CMK (cell line): Measurements from ENCODE around the gene FAM98C.
A peak's percentile ranks its signal among the peaks of the same experiment; 100 is the strongest.
"Not testable (repeated sequence)": the region's sequence is repeated elsewhere in the genome, so short reads cannot be mapped to it uniquely, and the experiment has no call there.

ENCODE experiments used
- DNase-seq: peaks from one replicate; pipeline ENCODE4 v3.0.0-alpha.2; 2010; ENCODE audit warnings: low read depth

The FAM98C gene

DNA sequence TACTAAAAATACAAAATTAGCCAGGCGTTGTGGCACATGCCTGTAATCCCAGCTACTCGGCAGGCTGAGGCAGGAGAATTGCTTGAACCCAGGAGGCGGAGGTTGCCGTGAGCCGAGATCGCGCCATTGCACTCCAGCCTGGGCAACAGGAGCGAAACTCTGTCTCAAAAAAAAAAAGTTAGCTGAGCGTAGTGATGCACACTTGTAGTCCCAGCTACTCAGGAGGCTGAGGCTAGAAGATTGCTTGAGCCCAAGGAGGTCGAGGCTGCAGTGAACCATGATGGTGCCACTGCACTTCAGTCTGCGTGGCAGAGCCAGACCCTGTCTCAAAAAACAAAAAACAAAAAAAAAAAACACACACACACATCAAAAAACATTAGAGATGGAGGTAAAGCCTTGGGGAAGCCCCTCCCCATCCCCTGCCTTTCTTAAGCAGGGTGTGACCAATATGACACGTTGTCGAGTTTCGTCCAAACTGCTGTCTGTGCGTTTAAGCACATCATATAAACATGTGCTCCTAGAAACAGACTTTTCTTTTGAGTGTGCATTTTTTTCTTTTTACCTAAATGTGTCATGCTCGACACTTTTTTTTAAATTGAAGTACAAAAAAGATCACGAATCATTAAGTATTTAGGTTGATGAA lies 24.3 kb downstream of the FAM98C start:
- not testable (repeated sequence) for DNase-seq

DNA sequence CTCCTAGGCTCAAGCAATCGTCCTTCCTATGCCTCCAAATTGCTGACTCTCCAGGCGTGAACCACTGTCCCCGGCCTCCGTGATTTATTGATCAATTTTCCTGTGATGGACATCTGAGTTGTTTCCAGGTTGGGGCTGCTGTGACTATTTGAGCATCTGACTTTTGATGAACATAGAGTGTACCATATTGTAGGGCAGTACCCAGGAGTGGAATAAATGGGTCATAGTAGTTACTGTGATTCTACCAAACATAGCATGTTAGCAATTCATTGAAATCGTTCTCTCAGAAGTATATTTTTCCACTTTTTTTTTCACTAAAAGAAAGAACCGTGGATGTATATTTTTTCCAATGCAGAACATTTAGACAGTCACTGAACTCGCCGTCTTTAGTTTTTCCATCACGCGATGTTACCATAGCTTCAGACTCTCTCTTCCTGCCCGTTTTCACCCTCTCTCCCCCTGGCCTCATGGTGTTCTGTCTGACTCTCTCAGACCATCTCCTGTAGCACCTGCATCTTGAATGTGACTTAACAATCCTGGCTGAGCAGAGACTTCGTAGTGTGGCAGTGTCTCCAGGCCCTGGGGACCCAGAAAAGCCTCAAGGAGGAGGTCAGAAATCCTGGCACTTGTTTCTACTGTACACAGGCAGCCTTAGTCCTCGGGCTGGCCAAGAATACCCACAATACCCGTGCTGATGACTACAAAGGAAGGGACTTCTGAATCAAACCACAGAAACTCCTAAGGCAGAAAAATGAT lies 26.3 kb downstream of the FAM98C start:
- no peak for DNase-seq

DNA sequence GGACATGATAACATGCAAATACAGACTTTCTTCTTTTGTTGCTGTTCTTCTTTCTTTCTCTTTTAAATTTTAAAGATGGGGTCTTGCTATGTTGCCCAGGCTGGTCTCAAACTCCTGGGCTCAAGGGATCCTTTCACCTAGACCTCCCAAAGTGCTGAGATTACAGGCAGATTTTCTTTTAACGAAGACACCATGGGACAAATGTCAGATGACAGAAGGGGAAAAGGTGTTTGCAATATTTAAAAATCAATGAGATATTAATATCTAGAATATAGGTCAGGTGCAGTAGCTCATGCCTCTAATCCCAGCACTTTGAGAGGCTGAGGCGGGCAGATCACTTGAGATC lies 26.9 kb downstream of the FAM98C start:
- DNase-seq, result no peak

DNA sequence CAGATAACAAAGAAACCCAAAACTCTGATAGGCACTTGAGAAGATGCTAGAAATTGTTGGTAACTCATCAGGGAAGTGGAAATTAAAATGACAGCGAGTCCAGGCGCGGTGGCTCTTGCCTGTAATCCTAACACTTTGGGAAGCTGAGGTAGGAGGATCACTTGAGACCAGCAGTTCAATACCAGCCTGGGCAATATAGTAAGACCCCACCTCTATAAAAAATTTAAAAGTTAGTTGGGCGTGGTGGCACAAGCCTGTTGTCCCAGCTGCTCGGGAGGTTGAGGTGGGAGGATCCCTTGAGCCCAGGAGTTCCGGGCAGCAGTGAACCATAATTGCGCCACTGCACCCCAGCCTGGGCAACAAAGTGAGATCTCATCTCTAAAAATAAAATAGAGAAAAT lies 28.0 kb downstream of the FAM98C start:
- no peak for DNase-seq

DNA sequence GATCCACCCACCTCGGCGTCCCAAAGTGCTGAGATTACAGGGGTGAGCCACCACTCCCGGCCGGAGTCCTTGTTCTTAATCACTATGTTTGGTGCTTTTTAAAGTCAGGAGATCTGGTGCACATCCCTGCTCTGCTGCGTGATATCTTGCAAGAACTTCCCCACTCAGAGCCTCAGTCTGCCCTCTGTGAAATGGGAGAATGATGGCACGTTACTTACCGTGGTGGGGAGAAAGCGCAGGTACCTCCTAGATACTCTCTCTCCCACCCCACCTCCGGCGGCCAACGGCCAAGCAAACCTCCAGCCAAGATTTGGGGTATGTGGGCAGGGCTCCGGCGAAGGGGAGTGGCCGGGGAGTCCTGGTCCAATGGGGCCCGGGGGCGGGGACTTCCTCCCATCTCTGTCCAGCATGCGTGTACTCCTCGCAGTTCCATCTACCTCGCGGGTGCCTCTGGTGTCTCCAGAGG lies 30.4 kb downstream of the FAM98C start, which contains the start of gene RYR1:
Gene RYR1 (plus strand): TSS at position 424 of the 466 bp plus-strand sequence. CDS start 139 bp downstream, outside the sequence.
- peak; percentile 58 for DNase-seq

DNA sequence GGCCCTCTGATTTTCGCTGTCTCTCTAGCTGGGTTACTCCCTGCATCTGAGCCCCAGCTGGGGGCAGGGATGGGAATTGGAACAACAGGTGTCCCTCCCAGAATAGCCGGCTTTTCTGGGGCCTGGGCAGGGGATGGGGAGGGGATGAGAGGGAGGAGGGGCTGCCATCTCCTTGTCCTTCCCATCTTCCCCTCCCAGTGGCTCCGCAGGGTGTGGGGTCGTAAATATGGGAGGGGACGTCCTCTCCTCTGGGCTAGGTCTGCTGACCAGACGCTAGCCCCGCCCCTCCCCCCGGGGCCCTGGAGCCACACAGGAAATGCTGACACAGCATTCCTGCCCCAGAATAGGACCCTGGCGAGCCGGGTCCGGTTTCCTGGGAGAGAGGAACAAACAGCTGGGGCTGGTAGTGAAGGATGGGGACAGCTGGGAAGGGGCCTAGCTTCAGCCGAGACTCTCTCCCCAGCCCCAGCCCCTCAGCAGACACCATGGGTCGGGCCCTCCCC lies 31.7 kb downstream of the FAM98C start:
- no peak for DNase-seq

DNA sequence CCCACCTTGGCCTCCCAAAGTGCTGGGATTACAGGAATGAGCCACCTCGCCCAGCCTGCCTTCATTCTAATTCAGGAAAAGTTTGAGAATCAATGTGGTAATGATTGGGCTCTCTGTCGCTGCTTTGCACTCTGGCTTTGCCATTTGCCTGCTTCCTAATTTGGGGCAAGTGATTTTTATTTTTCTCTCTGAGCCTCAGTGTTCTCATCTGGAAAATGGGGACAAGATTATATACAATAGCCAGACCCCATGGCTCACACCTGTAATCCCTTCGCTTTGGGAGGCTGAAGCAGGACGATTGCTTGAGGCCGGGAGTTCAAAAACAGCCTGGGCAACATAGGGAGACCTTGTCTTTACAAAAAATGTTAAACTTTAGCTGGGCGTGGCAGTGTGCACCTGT lies 34.4 kb downstream of the FAM98C start:
- DNase-seq, result no peak

DNA sequence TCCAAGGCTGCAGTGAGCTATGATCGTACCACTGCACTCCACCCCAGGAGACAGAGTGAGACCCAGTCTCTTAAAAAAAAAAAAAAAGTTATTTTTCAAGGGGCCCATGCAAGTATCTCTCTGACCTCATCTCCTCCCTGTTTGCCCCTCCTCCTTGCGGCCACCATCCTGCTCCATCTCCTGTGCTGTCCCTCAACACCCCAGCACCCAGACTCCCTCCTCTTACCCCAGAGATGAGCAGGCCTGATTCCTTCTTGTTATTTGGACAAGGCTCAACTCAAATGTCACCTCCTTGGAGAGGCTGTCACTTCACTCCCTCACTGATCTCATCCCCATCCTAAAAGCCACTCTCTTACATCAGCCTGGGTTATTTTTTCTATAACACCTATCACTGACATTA lies 35.0 kb downstream of the FAM98C start:
- DNase-seq, result no peak

DNA sequence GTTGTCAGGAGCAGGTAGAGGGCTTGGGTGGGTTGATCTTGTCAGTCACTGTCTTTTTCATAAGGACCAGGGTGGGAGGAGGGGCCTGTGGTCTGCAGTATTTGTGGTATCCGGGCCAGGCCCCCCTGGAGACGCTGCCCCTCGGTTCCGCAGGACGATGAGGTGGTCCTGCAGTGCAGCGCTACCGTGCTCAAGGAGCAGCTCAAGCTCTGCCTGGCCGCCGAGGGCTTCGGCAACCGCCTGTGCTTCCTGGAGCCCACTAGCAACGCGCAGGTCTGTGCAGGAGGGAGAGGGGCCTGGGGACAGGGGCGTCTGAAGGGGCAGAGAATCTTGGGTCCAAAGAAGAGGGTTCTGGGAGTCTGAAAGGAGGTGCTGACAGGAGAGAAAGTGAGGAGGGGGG lies 37.7 kb downstream of the FAM98C start:
- DNase-seq, result no peak

DNA sequence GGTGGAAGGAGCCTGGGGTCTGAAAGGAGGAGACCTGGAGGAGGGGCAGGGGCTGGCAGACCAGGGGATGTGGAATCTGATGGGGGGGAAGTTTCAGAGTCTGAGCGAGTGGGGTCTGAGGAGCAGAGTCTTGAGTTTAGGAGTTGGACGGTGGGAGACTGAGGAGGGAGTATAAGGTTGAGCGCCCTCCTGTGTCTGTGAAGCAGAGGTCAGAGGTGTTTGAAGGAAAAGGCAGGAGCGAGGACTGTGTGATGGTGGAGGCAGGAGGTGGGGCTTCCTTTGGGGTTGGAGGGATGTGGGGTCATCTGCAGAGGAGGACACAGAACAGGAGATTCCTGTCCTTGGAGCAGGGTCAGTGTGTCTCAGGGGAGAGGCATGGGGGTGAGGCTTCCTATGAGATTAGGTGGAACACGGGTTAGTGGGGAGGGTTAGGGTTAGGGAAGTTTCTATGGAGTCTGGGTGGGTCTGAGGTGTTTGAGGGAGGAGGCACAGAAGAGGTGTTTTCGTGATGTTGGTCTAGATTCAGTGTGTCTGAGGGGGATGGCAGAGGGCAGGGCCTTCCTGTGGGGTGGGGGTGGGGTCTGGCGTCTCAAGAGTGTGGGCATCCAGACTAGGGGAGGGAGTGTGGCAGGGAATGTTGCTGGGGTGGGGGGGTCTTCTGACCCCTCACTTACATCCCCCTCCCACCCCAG lies 38.9 kb downstream of the FAM98C start:
- DNase-seq, result no peak

DNA sequence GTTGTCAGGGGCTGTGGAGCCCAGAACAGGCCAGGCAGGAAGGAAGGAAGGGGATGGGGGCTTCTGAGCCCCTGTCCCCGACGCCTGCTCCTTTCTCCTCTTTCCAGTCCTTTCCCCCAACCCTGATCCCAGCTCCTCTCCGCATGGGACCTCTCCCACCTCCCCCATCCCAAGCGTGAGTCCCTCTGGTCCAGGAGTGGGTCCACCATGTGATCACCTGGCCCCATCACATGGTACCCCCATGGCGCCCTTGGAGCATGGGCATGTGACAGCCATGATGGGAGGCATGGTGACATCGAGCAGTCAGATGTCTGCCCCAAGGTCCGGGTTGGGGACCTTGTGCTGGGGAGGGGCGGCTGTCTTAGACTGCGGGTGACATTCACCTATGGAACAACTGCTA lies 39.8 kb downstream of the FAM98C start:
- DNase-seq, result no peak

DNA sequence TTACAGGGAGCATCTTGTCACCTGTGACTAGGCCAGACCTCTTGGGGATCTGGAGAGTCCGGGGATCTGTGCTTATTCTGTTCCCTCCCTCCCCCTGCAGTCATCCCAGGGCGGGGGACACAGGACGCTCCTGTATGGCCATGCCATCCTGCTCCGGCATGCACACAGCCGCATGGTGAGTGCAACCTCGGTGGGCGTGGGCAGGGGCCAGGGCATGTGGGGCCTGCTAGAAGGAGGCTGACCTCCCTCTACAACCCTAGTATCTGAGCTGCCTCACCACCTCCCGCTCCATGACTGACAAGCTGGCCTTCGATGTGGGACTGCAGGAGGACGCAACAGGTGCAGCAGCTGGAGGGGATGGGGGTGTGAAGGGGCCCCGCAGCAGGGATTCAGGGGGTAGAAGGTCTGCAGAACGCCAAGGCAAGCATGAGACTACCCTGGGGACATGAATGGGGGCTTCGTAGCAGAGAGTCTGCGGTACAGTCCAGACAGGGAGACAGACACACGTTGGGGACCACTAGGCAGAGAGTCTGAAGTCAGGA lies 40.6 kb downstream of the FAM98C start:
- no peak for DNase-seq

DNA sequence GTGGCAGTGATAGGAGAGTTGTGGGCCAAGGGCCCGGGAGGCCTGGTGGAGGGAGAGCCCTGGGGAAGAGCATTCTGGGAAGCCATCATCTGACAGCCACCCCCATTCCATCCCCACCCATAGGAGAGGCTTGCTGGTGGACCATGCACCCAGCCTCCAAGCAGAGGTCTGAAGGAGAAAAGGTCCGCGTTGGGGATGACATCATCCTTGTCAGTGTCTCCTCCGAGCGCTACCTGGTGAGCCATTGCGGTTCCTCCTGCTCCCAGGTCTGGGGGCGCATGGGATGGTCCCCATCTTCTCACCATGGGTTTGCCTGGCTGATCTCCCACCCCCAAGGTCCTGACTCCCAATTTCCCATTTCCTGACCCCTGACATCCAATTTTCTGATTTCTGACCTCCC lies 41.1 kb downstream of the FAM98C start:
- no peak for DNase-seq

DNA sequence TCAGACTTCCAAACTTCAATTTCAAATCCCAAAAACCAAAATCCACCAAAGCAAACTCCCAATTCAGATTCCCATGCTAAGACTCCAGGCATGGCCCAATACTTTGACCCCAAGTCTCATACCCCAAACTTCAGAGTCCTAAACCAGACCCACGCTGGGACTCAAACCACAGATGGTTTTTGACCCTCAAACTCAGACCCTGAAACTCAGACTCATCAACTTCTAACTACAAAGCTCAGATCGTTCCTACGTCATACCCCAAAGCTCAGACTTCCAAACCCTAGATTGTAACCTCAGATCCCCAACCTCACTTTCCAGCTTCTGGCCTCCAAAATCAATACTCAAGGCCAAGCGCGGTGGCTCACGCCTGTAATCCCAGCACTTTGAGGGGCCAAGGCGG lies 42.5 kb downstream of the FAM98C start:
- DNase-seq, result no peak

DNA sequence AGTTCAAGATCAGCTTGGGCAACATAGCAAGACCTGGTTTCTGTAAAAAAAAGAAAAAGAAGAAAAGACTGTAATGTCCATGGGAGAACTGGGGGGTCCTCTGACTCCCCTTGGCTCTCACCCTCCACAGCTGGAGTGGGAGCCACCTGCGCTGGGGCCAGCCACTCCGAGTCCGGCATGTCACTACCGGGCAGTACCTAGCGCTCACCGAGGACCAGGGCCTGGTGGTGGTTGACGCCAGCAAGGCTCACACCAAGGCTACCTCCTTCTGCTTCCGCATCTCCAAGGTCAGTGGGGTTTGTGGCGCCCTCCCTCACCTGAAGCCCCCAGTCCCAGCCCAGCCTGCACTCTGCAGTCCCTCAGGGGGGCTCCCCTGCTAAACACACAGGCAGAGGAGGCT lies 45.3 kb downstream of the FAM98C start:
- DNase-seq, result no peak

DNA sequence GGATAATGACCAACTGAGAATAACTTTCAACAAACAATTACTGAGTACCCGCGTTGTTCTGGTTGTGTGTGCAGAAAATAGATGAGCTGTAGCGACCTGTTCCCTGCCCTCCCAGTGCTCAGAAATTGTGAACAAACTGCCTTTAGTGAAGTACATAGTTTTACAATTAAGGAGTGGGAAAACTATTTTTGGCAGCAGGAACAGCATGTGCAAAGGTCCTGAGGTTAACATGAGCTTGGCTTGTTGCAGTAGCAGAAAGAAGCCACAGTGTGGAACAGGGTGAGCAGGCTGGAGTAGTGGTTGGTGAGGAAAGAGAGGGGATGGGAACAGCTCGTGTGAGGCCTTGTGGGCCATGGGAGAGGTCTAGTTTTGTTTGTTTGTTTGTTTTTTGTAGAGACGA lies 46.6 kb downstream of the FAM98C start:
- no peak for DNase-seq

DNA sequence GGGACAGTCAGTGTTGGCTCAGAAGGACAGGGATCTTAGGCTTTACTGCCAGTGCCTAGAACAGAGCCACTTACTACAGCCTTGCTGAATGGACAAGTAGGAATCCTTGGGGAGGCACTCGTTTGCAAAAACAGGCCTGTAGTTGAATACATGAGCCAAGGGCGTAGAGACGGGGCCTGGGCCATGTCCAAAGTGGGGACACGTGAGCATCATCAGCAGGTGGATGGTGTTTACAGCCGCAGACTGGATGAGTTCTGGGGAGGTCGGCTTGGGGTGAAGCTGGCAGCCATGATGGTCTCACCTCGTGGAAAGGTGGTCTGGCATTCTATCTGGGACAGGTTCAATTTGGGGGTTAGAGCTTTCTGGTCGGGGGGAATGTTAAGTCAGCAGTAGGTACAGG lies 48.1 kb downstream of the FAM98C start:
- no peak for DNase-seq

DNA sequence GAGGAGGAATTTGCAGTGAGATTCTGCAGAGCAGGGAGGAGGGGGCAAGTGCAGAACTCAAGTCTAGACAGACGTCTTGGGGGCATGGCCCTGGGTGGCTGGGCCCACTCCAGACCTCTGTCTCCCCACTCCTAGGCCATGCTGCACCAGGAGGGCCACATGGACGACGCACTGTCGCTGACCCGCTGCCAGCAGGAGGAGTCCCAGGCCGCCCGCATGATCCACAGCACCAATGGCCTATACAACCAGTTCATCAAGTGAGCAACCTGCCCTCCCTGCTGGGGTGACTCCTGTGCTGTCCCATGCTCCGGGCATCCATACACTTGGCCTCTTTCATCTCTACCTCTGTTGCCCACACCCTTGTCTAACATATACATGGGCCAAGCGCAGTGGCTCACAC lies 48.7 kb downstream of the FAM98C start:
- DNase-seq, result no peak

DNA sequence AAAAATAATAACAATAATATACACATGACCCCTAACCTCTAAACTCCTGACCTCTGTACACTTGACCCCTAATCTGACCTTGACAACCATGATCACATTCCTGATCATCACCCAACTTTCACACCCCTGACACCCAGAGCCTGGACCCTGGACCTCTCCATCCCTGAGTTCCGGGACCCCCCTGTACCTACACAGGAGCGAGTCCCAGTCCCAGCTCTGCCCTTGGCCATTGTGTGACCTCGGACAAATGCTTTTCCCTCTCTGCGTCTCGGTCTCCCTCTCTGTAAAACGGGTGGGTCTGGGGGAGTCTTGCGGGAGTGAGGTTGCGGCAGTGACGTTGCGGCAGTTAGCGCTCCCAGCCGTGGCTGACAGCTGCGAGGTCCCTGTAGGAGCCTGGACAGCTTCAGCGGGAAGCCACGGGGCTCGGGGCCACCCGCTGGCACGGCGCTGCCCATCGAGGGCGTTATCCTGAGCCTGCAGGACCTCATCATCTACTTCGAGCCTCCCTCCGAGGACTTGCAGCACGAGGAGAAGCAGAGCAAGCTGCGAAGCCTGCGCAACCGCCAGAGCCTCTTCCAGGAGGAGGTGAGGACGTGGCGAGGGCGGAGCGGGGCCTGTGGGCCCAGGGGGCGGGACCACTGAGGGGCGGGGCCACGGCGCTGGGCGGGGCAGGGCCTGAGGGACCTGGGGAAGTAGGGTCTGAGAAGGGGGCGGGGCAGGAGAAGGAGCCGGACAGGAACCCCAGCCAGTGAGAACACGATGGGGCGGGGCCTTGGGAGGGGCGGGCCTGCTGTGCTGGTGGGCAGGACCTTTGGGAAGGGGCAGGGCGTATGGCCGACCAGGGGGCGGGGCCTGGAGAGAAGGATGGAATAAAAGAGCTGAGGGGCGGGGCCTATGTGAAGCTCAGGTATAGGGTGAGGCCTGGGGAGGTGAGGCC lies 49.8 kb downstream of the FAM98C start:
- DNase-seq, result peak; percentile 63

DNA sequence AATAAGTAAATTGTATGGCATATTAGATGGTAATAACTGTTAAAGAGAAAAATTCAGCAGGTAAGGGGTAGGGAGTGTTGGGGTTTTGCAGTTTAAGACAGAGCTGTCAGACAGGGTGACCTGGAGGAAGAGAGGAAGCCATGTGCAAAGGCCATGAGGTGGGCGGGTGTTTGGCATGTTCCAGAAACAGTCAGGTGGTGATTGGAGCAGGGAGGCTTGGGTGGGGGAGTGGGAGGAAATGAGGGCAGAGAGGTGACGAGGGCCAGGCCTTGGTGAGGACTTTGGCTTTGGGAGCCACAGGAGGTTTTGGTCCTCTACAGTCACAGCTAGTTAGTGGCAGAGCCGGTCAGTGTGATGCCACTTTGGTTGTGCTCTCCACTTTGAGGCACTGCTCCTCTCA lies 50.7 kb downstream of the FAM98C start:
- DNase-seq, result no peak

DNA sequence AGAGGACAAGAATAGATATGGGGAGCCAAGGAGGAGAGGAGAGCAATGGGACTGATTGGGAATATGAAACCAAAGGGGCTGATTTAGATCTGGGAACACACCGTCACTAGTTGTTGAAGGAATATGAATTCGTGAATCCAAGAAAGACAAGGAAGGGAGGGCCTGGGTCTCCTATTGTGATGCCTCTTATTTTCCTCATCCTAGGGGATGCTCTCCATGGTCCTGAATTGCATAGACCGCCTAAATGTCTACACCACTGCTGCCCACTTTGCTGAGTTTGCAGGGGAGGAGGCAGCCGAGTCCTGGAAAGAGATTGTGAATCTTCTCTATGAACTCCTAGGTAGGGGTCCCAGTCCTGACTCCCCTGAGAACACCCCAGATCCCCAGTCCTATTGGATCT lies 52.1 kb downstream of the FAM98C start:
- no peak for DNase-seq

DNA sequence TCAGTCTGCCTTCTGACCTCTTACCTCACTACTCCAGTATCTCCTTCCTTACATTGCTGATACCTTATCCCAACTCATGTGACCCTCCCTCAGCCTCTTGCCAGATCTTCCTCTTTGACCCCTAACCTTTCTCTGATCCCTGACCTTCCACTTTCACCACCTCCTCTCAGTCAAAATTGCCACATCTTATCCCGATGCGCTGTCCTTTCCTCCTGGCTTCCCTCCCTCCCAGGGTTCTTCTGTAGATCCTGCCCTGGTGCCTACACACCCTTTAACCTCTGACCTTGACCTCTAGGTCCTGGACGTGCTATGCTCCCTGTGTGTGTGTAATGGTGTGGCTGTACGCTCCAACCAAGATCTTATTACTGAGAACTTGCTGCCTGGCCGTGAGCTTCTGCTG lies 54.3 kb downstream of the FAM98C start:
- no peak for DNase-seq
